Left lobe of liver (tissue), 2 donors: ENCODE results near the gene RASSF6. TPM values are rescaled to one million over a fixed set of nuclear protein-coding genes. Genes with fewer than 3 reads are reported as not detected.
"Not testable (repeated sequence)": the region's sequence is repeated elsewhere in the genome, so short reads cannot be mapped to it uniquely, and the experiment has no call there.

Experiments used
- ATAC-seq: fragments of 200-7000 bp; cut with Tn5 transposase; one replicate; pipeline ENCODE4 v1.9.1; 2020; ENCODE audit warnings: mild to moderate bottlenecking, moderate library complexity
- DNase-seq: peaks from one replicate; pipeline ENCODE4 v3.0.0-alpha.2; 2020; ENCODE audit warnings: low spot score
- total RNA-seq: library from RNA; stranded (reverse); gene quantifications from one replicate; pipeline ENCODE4 v1.2.1, GENCODE V29; 2021
- donor health status: DM: no; HTN: no; CAD: no; lungs with moderate emphysema.
- donor health status: DM: no; HTN: yes; CAD: no.

The RASSF6 gene
- 0.23 TPM for total RNA-seq

DNA sequence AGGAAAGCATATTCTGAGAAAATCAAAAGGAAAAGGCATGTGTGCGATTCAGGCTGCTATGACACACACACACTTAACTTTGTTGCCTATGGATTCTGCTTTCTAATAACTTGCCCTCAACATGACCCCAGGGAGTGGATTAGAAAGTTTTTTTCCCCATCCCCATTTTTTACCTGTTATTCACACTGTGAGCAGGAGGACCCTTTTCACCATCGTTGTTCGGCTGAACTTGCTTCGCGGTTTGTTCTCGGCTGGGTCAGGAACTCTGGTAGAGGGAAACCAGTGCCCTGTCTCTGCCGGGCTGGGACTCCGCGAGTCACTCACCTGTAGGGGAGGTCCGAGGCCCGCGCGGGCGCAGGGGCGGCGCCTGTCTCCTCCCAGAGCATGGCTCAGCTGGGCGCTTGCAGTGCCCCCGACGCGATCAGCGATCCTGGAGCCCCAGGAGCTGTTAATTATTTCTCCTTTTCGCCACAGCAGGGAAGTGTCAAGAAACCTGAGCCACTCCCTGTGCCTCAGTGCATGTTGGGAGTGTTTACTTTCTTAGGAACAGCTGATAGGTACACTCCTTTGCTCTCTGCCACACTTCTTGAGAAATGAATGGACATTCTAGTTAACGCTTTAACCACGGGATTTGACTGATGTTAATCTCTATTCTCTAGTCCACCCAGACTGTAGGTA lies at the start of gene RASSF6:
TSS of gene RASSF6 (minus strand) at position 322 of the 678 bp plus-strand sequence. CDS start 8,641 bp downstream, outside the sequence.
- DNase-seq (peak; percentile 59), ATAC-seq (peak; percentile 99)

DNA sequence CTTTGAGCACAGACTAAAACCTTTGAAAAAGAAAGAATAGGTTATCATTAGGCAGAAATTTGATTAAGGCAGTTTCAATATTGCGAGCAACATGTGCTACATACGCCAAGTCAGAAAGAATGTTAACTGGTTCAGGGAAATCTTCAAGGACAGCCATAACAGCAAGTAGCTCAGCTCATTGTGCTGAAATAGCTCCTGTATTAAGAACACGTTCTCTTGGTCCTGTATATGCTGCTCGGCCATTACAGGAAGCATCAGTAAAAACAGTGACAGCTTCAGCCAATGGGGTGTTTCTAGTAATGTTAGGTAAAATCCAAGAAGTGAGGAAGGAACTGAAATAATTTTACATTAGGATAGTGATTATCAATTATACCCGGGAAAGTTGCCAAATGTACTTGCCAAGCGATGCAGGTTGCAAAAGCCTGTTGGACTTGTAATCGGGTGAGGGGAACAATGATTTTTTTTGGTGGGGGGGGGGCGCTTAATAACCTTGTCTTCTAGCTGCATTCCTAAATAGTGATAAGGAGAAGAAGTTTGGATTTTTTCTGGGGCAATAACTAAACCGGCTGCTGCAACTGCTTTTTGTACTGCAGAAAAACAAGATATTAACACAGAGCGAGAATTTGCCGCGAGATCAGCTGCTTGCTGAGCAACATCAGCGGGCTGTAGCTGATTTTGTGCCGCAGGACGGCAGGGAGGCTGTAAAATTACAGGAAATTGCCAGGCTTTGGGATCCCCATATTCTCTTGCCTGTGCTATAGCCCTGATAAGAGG lies 49.4 kb upstream of the RASSF6 start:
- DNase-seq (no peak), ATAC-seq (no peak)

GRCh38 chr4:73668782-73669201 lies 48.6 kb upstream of the RASSF6 start:
- ATAC-seq (no peak), DNase-seq (no peak)

- DNase-seq, ATAC-seq: not testable (repeated sequence)
These were observed 45.7 kb upstream of the RASSF6 start for GRCh38 chr4:73665924-73666323.

- ATAC-seq = no peak
- no peak for DNase-seq
These were observed 44.2 kb upstream of the RASSF6 start for GRCh38 chr4:73664470-73664869.

- ATAC-seq = no peak
- no peak for DNase-seq
These were observed 43.3 kb upstream of the RASSF6 start for GRCh38 chr4:73663576-73663975.

GRCh38 chr4:73662709-73663546 lies 42.7 kb upstream of the RASSF6 start:
- DNase-seq = no peak
- ATAC-seq = peak; percentile 85

DNA sequence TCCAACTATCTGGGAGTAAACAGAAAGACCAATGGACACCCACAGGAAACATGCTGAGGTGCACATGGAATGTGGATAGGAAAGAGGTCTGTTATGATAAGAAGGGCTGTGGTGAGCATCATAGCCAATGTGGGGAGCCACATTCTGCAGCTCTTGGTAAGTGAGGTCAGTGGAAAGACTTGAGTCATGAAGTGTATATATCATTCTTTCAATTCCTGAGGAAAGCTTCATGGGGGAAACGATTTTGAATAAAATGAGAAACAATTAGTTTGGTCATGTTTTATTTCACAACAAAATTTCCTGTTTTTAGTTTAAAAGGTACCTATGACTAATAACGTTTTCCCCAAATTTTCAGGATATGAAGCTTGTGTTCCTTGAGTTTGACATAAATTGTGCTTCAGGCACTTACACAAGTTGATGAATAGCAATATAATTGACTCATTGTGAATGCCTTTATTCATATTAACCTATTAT lies 41.4 kb upstream of the RASSF6 start:
- no peak for ATAC-seq

DNA sequence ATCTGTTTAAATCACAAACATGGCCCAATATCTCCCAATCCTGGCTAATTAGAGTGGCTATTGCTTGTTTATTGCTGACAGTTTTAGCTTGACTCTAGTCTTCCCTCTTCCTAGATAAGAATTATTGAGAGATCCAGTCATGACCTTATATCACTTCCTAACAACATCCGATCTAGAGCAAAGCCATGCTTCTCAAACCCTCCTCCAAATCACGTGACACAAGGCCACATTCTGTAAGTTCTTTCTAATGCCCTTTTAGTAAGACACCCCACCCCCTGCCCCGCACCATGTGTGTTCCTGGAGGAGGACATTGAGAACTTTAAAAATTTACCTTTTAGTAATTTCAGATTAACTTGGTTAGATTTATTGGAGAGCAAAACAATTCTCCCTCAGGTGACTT lies 40.6 kb upstream of the RASSF6 start:
- DNase-seq = no peak
- ATAC-seq = no peak

More for the DNA sequence above, 41.4 kb upstream of the RASSF6 start:
- no peak for DNase-seq

GRCh38 chr4:73653695-73654106 lies 33.5 kb upstream of the RASSF6 start:
- peak; percentile 92 for ATAC-seq
- DNase-seq = peak; percentile 68

DNA sequence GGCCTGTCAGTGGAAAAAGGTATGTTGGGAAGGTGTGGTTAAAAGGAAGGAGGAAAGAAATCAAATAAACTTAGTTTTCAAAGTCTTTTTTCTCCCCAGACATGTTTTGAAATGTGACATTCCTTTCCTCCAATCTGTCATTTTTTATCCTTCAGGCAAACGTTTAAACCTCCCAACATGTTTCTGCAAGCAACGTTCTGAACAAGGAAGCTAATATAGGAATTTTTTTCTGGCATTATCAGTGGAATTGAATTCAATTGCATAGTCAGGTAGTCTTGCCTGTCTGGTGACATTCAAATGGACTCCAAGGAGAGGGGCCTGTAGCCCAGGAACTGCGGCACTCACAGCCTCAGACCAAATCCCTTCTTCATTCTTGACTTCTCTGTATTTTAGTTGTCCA lies 30.0 kb upstream of the RASSF6 start:
- no peak for ATAC-seq
- DNase-seq = no peak

GRCh38 chr4:73648478-73648877 lies 28.2 kb upstream of the RASSF6 start:
- ATAC-seq (no peak), DNase-seq (no peak)

GRCh38 chr4:73646117-73646516 lies 25.9 kb upstream of the RASSF6 start:
- no peak for DNase-seq
- no peak for ATAC-seq

GRCh38 chr4:73631565-73632226 lies 11.5 kb upstream of the RASSF6 start:
- DNase-seq = no peak
- no peak for ATAC-seq

DNA sequence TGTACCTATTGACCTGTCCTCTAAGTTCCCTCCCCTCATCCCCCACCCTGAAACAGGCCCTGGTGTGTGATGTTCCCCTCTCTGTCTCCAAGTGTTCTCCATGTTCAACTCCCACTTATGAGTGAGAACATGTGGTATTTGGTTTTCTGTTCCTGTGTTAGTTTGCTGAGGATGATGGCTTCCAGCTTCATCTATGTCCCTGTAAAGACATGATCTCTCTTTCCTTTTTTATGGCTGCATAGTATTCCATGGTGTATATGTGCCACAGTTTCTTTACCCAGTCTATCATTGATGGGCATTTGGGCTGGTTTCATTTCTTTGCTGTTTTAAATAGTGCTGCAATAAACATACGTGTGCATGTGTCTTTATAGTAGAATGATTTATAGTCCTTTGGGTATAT lies 8.6 kb upstream of the RASSF6 start:
- not testable (repeated sequence) for DNase-seq, ATAC-seq

DNA sequence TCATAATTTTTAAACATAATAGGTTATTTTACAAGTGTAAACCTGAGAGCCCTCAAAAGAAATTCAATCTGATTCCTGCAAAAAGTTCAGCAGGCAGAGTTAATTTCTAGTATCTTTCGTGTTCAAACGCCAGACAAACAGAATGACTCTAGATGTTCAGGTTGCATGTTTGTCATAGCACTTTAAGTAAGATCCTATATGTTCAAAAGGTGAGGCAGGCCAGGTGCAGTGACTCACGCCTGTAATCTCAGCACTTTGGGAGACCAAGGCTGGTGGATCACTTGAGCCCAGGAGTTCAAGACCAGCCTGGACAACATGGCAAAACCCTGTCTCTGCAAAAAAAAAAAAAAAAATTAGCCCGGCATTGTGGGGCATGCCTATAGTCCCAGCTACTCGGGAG lies 1.1 kb upstream of the RASSF6 start:
- DNase-seq = no peak

DNA sequence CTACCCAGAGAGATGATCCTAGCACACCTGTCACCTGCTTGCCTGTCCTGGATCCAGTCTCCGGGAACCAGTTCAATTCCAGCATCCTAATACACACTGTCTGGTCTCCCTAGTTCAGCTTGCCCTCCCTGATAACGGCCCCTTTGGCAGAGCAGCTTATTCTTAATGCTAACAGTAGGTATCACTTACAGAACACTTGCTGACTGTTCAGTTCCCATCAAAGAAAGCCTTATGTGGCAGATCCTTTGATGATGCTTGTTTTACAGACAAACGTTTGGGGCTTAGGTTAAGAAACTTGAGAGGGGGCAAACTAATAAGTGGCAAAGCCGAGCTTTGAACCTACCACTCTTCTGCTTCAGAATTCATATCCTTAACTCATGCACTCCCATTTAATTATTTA lies 890 bp downstream of the RASSF6 start:
- DNase-seq = no peak
- no peak for ATAC-seq

More for the DNA sequence above, 1.1 kb upstream of the RASSF6 start:
- ATAC-seq = no peak

- ATAC-seq (no peak), DNase-seq (no peak)
These were observed 3.0 kb downstream of the RASSF6 start for GRCh38 chr4:73617256-73617655.

DNA sequence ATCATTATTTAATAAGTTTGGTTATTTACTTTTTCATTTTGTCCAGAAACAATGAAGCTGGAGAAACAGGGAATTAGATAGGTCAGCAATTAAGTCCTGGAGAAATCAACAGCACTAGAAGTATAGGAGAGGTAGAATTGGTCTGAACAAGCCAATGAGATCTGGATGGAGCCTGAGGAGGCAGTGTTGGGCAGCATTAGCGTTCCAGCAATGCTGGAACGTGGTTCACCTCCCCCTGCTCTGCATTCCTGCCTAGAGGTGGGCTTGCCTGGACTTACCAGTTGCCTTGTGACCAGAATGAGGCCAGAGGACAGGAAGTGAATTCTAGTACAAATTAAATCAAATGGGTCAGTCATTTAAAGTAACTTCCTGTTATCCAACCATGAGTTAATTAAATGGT lies 4.6 kb downstream of the RASSF6 start:
- ATAC-seq = no peak
- DNase-seq = no peak

- no peak for ATAC-seq
- no peak for DNase-seq
These were observed 5.8 kb downstream of the RASSF6 start for GRCh38 chr4:73614311-73614867.
